RWPE1 (cell line): ENCODE results near the gene SCN4B.

Experiments
- CTCF ChIA-PET: fragments of 350-600 bp; sonication (Branson Sonifier 250); formaldehyde crosslinking; extraction: SDS; loops from one replicate; lab custom pipeline; 2021; lab: Yijun Ruan, JAX
- POLR2A ChIA-PET: fragments of 400-600 bp; formaldehyde crosslinking; extraction: SDS; loops from one replicate; lab custom pipeline; 2020; ENCODE audit warnings: antibody characterized with exemption; ENCODE audit not compliant: low non-redundant PET; lab: Yijun Ruan, JAX
- DNase-seq: peaks from one replicate; pipeline ENCODE4 v3.0.0; 2012; ENCODE audit warnings: low spot score
- H3K27ac ChIP-seq: fragments of 450-650 bp; 2 replicates; pipeline ENCODE4 v1.5.1; 2017
- CTCF ChIP-seq: fragments of 450-650 bp; conservative IDR thresholded peaks from 2 replicates; pipeline ENCODE4 v1.5.1; 2017; ENCODE audit warnings: low read depth, mild to moderate bottlenecking

SCN4B gene

GRCh38 chr11:118169300-118170140 is 16.9 kb upstream of the SCN4B start:
- POLR2A ChIA-PET, result interaction anchor here (0.6 kb wide), 1 partner anchor 93 kb away, joined by 7 read pairs; no protein-coding TSS in a partner anchor

GRCh38 chr11:118168751-118169150 is 16.1 kb upstream of the SCN4B start:
- TF ChIP-seq CTCF, result no peak
- CTCF ChIA-PET, result interaction anchor here (0.6 to 3.2 kb wide), 4 partner anchors 12 to 743 kb away, joined by 3 to 47 read pairs (median 6); no protein-coding TSS in a partner anchor
- POLR2A ChIA-PET, result interaction anchor here (0.6 kb wide), 1 partner anchor 92 kb away, joined by 7 read pairs; no protein-coding TSS in a partner anchor
- no peak overlapping the region for H3K27ac ChIP-seq
- DNase-seq, result no peak

More at GRCh38 chr11:118169300-118170140, 16.9 kb upstream of the SCN4B start:
- no peak for DNase-seq
- CTCF ChIA-PET, result interaction anchor here (0.7 to 3.2 kb wide), 3 partner anchors 11 to 48 kb away, joined by 3 to 47 read pairs (median 6); no protein-coding TSS in a partner anchor
- no peak for TF ChIP-seq CTCF
- H3K27ac ChIP-seq, result no peak overlapping the region

- no peak overlapping the region for H3K27ac ChIP-seq
- TF ChIP-seq CTCF, result no peak
- DNase-seq, result no peak
- ChIA-PET POLR2A (no interaction called here), CTCF (interaction anchor here (0.6 to 1.1 kb wide), 2 partner anchors 13 to 743 kb away, joined by 3 to 5 read pairs; no protein-coding TSS in a partner anchor)
These were observed 15.7 kb upstream of the SCN4B start for GRCh38 chr11:118168316-118168715.

- no peak for DNase-seq
- TF ChIP-seq CTCF, result no peak
- ChIA-PET CTCF (interaction anchor here (0.5 to 1.1 kb wide), 2 partner anchors 13 to 91 kb away, joined by 3 to 5 read pairs; no protein-coding TSS in a partner anchor), POLR2A (no interaction called here)
- no peak overlapping the region for H3K27ac ChIP-seq
These were observed 15.3 kb upstream of the SCN4B start for GRCh38 chr11:118167906-118168305.

GRCh38 chr11:118167253-118167652 is 14.6 kb upstream of the SCN4B start:
- ChIA-PET CTCF (interaction anchor here (0.5 kb wide), 2 partner anchors 92 to 495 kb away, joined by 3 to 5 read pairs; no protein-coding TSS in a partner anchor), POLR2A (no interaction called here)
- no peak for TF ChIP-seq CTCF
- H3K27ac ChIP-seq, result no peak overlapping the region
- DNase-seq, result no peak

- peak overlapping the region; percentile 80 for H3K27ac ChIP-seq
- DNase-seq, result no peak
- TF ChIP-seq CTCF, result no peak
- ChIA-PET CTCF (interaction anchor here (1.1 kb wide), 1 partner anchor 32 kb away, joined by 5 read pairs; no protein-coding TSS in a partner anchor), POLR2A (no interaction called here)
These were observed 14.0 kb upstream of the SCN4B start for GRCh38 chr11:118166641-118167040.
